GM18907 (cell line): ENCODE data around the gene PTPRD.
A peak's percentile ranks its signal among the peaks of the same experiment; 100 is the strongest.

ENCODE experiments used
- ATAC-seq: cut with Tn5 transposase; IDR thresholded peaks from one replicate; pipeline ENCODE4 v1.9.1; 2021; ENCODE audit warnings: mild to moderate bottlenecking, moderate library complexity; ENCODE audit not compliant: unreplicated experiment

The PTPRD gene

DNA sequence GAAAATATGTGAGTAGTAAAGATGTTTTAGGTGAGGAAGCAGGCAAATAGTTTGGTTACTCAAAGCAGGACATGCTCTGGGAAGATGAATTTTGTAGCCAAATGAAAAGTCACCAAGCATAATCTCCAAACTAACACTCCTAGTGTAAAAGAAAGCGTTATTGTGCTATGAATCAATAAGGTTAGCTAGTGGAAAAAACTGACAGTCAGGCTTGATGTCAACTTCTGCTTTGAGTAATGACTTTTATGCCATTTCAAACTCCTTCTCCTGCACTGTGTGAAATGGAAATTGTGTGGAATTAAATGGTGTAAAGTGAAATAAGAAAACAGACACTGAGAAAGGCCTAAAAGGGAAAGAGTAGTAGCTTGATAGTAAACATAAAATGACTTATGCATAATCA, 2176.0 kb downstream of the PTPRD start:
- ATAC-seq: no peak

DNA sequence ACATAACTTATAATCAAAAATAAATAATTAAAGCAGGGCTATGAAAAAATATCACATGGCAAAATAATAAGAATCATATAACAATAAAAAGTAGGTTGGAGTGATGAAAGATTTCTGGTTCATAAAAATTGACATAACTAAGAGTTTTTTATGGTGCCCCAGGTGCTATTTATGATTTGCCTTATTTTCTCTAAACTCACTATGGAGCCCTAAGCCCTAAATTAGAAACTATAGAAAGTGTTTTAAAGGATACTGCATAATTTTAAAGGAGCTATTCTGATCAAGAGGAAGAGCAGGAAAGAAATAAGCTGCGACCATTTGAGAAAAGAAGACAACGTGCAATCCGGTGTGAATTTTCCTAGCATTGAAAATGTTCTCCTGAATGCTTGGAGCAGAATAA, 2178.2 kb downstream of the PTPRD start:
- no peak for ATAC-seq

DNA sequence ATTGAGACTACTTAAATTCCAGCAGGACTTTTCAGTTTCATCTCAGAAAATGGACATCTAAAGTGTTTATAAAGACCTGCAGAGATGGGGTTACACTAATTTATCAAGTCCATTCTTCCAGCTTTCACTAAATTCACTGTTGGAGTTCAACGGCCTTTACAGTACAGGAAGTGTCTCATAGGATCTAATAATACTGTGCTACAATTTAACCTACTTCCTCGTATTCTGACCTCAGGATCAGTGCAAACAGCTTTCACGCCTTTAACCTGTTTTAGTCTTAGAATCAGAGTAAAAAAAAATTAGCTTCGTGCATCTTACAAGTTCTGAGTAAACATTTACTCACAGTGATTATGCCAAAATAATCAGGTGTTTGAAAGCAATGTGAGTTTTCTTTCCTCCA, 2180.6 kb downstream of the PTPRD start:
- ATAC-seq: no peak

DNA sequence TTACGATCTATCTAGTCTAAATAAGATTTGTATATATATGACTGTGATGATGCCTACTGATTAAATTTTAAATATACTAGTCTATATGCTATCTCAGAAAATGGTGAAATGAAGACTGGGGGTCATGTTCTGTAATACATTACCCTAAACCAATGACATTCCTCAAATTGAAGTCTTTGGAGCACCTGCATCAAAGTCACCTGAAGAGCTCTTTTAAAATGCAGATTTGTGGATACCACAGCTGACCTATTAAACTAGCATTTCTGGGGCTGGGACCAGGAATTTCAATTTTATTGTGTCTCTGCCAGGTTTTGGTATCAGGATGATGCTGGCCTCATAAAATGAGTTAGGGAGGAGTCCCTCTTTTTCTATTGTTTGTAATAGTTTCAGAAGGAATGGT, 2181.3 kb downstream of the PTPRD start:
- ATAC-seq: no peak

DNA sequence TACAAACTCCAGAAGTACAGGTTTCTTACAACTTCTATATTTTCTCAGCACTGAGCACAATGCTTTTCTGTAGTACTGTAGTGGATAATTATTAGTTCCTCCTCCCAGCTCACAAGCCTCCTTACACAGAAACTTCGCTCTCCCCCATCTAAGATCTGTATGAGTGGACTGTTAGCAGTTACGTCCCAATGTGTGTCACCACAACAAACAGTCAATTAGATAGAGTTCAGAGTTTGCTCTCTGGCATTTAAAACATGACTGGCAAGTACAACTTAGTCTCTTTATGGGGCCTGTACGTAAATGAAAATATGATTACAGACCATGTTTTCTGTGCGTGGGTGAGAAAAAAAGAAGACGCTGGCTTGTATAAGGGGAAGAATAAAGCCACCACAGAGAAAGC, 2181.9 kb downstream of the PTPRD start:
- no peak for ATAC-seq

DNA sequence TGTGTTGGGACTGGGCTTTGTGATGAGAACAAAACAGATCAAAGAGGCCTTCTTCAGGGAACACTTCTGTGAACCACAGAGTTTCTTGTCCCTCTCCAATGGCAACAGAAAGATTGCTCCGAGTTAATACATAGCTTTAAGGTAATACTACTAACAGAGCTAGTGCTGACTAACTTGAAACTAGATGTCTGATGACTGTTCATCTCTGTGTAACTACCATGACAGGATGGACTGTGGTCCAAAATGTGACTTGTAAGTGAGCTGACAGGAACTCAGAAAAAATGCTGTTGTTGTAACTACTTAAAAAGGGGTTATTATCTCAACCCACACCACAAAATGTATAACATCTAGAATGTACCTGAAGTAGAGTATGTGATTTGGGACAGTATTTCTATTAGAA, 2183.0 kb downstream of the PTPRD start:
- peak; percentile 47 for ATAC-seq

DNA sequence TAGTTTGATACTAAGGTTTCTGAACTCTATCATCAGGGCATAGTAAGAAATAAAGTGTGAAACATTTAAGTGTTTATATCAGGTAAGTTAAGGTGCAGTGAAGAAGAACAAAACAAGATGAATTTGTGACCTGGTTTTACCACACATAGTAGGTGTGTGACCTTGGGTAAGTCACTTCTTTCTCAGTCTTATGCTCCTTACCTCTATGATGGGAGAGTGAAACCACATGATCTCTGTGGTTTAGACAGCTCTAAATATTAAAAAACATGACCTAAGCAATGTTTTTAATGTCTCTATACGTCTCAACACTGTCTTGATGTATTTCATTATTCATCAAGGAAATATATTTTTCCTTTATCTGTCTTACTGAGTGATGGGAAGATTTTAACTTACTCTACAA, 2183.6 kb downstream of the PTPRD start:
- no peak for ATAC-seq

DNA sequence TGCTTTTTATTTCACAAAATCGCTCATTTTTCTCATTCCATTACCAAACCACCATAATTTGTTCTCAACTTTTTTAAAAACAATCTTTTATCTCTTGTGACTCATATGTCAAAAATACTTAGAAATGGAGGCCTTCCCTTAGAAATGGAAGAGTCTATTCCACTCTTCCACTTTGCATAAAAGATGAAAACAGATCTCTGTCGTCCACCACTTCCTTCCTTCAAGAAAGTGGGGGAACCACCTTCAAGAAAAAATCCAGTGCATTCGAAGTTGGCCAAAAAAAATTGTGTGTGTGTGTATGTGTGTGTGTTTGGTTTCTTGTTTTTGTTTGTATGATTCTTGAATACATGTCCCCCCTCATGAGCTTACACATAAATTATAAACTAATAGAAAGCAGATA, 2184.4 kb downstream of the PTPRD start:
- ATAC-seq: no peak

DNA sequence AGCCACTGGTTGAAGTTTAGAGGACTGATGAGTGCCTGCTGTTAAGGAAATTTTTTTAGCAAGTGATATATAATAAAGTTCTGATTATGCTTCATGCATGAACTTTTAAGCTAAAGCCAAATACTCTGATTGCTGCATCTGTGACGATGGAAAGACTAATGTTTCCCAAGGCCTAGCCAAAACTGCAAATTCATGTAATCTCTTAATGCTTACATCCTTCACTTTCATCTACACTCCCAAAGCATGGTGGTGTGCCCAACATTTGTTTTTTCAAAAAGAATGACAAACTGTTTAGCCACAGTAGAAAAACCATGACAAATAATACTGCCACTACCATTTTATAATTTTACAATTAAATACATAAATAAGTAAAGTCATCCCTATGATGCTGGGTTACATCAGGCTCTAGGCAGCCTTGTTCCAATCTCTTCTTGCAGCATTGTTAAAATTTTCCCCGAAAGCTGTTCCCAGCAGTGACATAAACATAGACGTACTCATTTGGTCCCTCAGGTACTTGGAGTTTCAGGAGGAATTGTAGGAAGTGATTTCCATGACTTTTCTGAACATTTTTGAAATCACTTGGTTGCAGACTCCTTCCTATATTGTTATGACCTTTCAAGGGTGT, 2187.9 kb downstream of the PTPRD start:
- ATAC-seq: no peak

DNA sequence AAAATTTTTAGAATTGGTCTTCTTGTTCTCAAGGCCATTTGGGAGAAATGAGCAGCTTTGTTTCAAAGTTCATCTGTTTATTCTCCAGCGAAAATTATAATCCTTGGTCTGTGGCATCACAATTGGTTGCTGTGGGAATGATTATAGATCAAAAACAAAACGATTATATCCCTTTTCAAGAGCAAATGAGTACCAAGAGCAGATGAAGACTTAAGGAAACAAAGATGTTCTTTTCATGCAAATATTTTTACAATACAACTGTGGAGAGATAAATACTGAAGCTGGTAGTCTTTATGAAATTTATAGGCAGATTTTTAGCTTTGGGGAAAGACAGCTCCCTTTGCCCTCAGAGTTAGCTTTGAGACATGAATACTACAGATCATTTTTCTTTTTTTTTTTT, 2192.4 kb downstream of the PTPRD start:
- ATAC-seq: no peak

DNA sequence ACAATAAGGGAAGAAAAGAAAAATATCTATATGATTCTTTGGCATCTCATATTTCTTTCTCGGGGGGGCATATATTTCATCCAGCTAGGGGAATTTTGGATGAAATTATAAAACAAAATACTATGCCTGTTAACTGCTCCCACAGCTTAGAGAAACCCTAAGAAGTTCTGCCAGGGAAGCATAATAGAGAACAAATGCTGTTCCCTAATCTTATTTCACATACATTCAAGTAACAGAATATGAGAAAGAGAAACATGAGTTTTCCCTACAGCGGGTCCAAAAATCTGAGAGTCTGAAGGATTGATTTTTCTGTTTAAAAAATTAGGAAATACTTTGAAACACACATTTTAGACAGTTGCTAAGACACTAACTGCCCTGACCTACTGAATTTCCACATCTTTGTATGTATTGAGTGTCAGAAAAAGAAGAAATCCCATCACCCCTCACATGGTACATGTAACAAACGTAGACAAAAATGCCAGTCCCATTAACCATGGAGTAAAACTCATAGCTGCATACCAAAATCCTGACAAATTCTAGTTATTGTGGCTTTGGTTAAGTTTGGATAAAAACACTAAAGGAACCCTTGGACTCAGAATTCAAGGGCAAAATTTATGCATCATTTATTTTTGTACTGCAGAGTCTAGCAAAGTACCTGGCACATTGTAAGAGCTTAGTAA, 2193.1 kb downstream of the PTPRD start:
- no peak for ATAC-seq

DNA sequence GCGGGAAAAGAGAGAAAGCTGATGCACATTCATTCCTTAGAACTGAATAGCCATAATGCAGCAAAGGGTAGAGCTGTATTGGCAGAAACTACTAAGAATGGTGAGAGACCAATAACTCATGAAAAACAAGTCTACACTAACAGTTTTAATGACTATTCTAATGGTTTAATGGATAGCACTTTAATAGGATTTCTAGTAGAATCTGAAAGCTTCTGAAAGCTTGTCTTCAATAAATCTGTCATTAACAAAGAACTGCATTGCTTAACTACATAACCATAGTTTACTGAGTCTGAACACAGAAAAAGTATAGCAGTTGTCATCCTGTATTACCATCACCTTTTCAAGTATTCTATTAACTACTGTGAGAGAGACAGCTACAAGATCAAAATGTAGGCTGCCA, 2195.5 kb downstream of the PTPRD start:
- ATAC-seq: no peak

DNA sequence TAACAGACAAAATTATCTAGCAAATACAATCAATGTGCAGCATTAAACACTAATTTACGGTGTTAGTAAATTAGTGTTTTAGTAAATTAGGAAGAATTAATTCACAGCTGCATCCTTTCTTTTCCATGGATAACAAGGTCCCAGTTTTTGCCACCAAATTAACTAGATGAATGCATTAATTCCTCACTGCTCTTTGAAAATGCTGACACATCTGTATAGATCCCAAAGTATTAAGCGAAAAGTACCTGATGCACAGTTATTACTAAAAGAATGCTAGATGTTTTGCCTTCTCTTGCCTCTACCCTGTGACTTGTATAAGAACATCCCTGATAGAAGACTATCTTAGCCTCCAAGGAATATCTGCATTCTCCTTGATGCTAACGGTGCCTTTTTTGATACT, 2200.5 kb downstream of the PTPRD start:
- ATAC-seq: no peak

DNA sequence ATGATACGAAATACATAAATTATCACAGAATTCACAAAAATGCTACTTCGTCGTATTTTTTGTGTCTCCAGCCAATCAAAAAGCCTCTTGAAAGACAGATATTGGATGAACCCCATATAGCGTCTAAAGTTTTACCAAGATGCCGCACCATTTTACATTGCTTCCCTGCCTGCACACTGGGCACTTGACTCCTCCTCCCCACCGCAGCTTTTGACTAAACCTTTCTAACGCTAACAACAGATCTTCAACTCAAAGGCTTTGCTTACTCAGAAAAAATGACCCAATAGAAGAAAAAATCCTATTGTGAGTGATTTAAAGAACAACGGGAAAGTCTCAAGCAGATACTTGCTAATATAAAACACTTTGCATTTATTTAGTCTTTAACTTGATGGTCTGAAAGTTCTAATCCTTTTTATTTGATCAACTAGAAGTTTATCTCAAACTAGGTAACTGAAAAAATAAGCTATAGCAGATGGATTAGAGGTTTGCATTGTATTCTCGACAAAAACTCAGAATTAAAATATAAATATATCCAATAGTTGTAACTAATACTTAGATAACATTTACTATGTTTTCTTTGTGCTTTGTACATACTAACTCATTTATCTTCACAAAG, 2204.1 kb downstream of the PTPRD start:
- ATAC-seq: no peak

DNA sequence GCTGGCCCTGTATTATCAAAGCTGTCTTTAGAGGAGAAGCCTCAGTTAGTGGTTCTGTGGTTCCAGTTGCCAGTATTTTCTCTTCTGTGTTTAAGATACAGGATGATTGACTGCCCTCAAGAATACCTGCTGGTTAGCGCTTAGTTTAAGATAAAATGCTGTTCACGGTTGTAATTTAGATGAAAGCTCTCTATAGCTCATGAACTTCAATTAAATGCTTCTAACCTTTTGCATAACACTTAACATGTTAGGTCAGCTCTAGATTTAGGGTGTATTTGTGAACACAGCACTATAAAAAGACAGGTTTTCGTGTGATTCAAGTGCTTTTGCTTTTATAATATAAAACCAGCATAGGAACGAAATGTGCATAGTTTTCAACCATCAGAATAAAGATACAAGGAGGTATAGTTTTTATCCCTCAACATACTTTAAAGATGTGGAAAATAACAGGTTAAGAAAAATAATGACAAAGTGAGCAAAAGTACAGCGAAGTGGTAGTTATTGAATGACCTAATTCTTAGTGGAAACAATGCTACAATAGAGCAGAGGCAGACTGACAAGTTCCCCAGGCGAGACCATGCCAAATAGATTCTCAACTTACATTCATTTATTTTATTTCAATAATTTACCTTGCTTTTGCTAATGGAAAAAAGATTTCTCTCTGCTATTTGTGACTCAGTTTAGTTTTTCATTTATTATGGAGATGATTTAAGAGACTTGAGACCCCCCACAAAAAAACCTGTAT, 2210.7 kb downstream of the PTPRD start:
- no peak for ATAC-seq

DNA sequence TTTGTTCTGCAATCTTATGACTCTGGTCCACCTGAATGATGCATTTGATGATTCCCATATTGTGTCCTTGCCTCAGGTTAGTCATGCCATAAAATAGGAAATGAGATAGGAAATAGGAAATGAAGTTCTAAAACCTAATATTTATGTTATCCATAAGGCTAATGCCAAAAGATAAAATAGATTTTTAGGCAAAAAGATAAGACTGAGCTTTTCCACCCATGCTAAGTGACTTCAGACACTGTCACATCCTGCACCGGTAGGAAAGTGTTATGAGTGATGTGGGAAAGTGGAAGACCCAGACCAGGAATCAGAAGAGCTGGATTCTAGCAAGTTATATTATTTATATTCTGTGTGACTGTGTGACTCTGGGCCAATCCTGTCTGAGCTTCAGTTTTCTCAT, 2212.4 kb downstream of the PTPRD start:
- no peak for ATAC-seq

DNA sequence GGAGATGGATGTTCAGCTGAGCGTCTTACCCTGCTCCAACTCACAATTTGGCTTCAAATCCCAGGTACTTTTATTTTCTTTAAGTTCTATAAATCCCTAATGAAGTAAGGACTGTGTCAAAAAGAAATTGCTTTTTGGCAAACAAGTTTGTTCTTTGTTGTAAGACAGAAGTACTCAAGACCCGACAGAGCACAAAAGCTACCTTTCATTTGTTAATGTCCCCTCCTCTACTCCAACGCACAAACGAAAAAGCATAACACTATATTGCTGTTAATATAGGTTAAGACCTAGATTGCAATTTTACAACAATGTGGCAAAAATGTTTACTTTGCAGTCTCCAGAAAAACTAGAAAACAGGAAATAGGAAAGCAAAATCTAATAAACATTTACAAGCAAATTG, 2217.8 kb downstream of the PTPRD start:
- no peak for ATAC-seq

DNA sequence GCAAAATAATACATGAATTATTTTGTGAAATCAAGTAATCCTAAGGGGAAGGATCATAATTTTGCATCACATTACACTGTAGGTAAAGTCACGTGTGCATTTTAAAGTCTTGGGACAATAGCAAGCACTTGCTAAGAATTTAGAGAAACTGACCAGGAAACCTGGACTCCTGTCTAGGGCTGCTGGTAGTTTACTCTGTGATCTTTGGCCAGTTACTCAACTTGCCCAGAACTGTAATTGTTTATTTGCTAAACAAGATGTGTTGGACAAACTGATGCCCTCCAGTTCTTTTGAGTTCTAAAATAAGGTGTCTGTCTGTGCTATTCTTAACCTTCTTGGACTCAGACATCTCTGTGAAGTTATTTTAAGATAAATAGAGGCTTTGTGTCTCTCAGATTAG, 2218.5 kb downstream of the PTPRD start:
- no peak for ATAC-seq

DNA sequence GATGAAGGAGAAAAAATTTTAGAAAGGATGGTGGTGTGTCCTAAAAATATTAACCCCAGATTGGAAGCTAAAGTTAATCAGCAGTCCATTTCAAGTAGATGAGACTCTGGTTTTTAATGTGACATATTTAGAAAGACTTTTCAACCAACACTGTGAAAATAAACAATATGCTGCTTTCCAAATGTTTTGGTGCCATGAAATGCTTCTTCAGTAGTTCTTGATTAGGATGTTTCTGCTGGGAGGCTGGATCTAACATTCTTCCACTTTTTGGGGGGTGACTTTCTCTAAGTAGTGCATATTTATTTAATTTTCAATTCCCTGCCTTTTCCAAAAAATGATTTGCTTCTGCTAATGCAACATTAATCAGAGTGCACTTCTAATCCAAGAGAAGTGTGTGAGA, 2219.9 kb downstream of the PTPRD start:
- ATAC-seq: no peak

DNA sequence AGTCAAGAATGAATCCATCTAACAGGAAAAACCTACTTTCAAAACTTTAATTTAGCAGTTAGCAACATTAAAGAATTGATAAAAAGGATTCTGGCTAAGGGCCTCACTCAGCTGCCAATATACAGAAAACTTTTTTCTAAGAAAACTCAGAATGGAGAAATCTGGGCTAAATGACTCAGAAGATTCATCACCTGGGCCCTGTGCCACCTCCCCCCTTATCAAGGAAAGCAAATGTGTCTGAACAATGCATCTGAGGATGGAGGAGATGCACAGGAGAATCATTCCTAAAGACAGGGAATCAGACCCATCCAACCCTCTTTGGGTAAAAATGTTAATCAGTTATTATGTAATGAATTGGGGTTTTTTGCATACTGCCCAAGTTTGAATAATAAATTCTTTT, 2221.2 kb downstream of the PTPRD start:
- ATAC-seq: no peak

DNA sequence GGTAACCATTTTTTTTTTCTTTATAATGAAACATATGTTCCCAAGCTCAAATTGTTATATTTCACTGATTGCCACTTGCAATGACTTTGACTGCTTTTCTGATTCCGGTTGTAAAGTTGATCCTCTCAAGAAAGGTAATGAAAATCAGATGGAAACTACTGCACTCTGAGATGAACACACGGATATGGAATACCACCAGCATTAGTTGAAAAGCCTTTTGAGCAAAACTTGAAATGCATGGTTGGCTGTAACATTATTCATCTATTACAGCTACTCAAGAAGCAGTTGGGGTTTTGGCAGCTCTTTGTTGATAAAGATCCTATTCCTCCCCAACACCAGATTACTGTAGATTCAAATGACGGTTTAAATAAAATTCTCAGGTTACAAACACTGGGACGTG, 2221.7 kb downstream of the PTPRD start:
- ATAC-seq: no peak

DNA sequence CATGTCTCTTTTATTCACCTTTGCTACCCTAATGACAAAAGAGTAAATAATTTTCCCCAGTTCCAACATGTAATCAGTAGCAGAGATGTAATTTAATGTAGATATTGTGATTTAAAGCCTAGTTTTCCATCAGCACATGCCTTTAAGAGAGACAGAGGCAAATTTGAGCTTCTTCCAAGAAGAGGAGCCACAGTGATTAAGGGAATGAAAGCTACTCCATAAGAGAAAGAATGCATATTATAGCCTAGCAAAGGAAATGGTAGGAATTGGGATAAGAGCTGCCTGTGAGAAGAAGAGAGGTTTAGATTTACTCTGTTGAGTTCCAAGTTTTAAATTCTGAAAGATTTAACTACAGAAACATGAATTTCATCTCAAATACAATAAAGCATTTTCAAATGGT, 2222.2 kb downstream of the PTPRD start:
- ATAC-seq: no peak
